ENCODE measurements around the gene ILF3. TPM values are rescaled to one million over a fixed set of nuclear protein-coding genes. Genes with fewer than 3 reads are reported as not detected.

Gene ILF3
- polyA plus RNA-seq, 3 donors = 51.6 to 116 (median 79.9) TPM

- WGBS, 3 donors = 92 to 95% (median 93%) methylated on average over 27 of the region's 27 CpGs
- no peak overlapping the region for H3K27ac ChIP-seq (ENCODE audit: low read depth, low read length)
These were observed 34.6 kb downstream of the ILF3 start for GRCh38 chr19:10688545-10689280.

- WGBS, 3 donors = 38 to 58% (median 54%) methylated on average over 7 of the region's 7 CpGs
- no peak overlapping the region for H3K27ac ChIP-seq (ENCODE audit: low read depth, low read length)
These were observed 36.2 kb downstream of the ILF3 start for GRCh38 chr19:10690341-10690781.

- H3K27ac ChIP-seq (ENCODE audit: low read depth, low read length) = no peak overlapping the region
- WGBS, 3 donors = 82 to 85% (median 84%) methylated on average over 23 of the region's 23 CpGs
These were observed 37.2 kb downstream of the ILF3 start for GRCh38 chr19:10691178-10691881.

- WGBS, 3 donors = 83 to 92% (median 89%) methylated on average over 5 of the region's 5 CpGs
- no peak overlapping the region for H3K27ac ChIP-seq (ENCODE audit: low read depth, low read length)
These were observed 37.7 kb downstream of the ILF3 start for GRCh38 chr19:10691883-10692282.

GRCh38 chr19:10692673-10693264 lies 38.6 kb downstream of the ILF3 start:
- 86 to 91% (median 91%) methylated on average over 5 of the region's 5 CpGs for WGBS, 3 donors
- H3K27ac ChIP-seq (ENCODE audit: low read depth, low read length) = no peak overlapping the region

GRCh38 chr19:10694706-10695307 lies 40.7 kb downstream of the ILF3 start:
- H3K27ac ChIP-seq (ENCODE audit: low read depth, low read length) = no peak overlapping the region
- WGBS, 3 donors = 42 to 43% (median 43%) methylated on average over 16 of the region's 16 CpGs

- H3K27ac ChIP-seq (ENCODE audit: low read depth, low read length) = no peak overlapping the region
- WGBS, 3 donors = 8 to 9% (median 8%) methylated on average over 59 of the region's 59 CpGs
These were observed 41.6 kb downstream of the ILF3 start for GRCh38 chr19:10695401-10696398.

GRCh38 chr19:10699650-10700335 lies 45.6 kb downstream of the ILF3 start:
- 37 to 41% (median 41%) methylated on average over 15 of the region's 15 CpGs for WGBS, 3 donors
- H3K27ac ChIP-seq (ENCODE audit: low read depth, low read length) = no peak overlapping the region

- WGBS, 3 donors = 4 to 9% (median 7%) methylated on average over 24 of the region's 24 CpGs
- no peak overlapping the region for H3K27ac ChIP-seq (ENCODE audit: low read depth, low read length)
These were observed 47.9 kb downstream of the ILF3 start for GRCh38 chr19:10701955-10702525.

- H3K27ac ChIP-seq (ENCODE audit: low read depth, low read length) = no peak overlapping the region
- WGBS, 3 donors = 83 to 85% (median 84%) methylated on average over 12 of the region's 12 CpGs
These were observed 52.8 kb downstream of the ILF3 start for GRCh38 chr19:10706990-10707389.

GRCh38 chr19:10707440-10707839 lies 53.3 kb downstream of the ILF3 start:
- WGBS, 3 donors = 95 to 96% (median 96%) methylated on average over 16 of the region's 16 CpGs
- H3K27ac ChIP-seq (ENCODE audit: low read depth, low read length) = no peak overlapping the region

GRCh38 chr19:10708291-10708690 lies 54.1 kb downstream of the ILF3 start:
- H3K27ac ChIP-seq (ENCODE audit: low read depth, low read length) = no peak overlapping the region
- 92 to 93% (median 92%) methylated on average over 7 of the region's 7 CpGs for WGBS, 3 donors

- H3K27ac ChIP-seq (ENCODE audit: low read depth, low read length) = no peak overlapping the region
- WGBS, 3 donors = 71 to 82% (median 82%) methylated on average over 14 of the region's 14 CpGs
These were observed 57.9 kb downstream of the ILF3 start for GRCh38 chr19:10712045-10712444.

GRCh38 chr19:10712754-10713153 lies 58.6 kb downstream of the ILF3 start:
- 84 to 94% (median 92%) methylated on average over 18 to 23 of the region's 23 CpGs for WGBS, 3 donors

GRCh38 chr19:10713317-10713716 lies 59.2 kb downstream of the ILF3 start:
- WGBS, 3 donors = 53 to 71% (median 70%) methylated on average over 5 of the region's 5 CpGs
- no peak overlapping the region for H3K27ac ChIP-seq (ENCODE audit: low read depth, low read length)

More at GRCh38 chr19:10712754-10713153, 58.6 kb downstream of the ILF3 start:
- no peak overlapping the region for H3K27ac ChIP-seq (ENCODE audit: low read depth, low read length)

- 17 to 29% (median 24%) methylated on average over 12 of the region's 12 CpGs for WGBS, 3 donors
- no peak overlapping the region for H3K27ac ChIP-seq (ENCODE audit: low read depth, low read length)
These were observed 62.9 kb downstream of the ILF3 start for GRCh38 chr19:10717054-10717355.

Data from adipose tissue (tissue), 3 donors.